GM21737 (cell line): Measurements from ENCODE around the gene DZIP3.
"Not testable (repeated sequence)": the region's sequence is repeated elsewhere in the genome, so short reads cannot be mapped to it uniquely, and the experiment has no call there.

Source experiments
- ATAC-seq: cut with Tn5 transposase; IDR thresholded peaks from one replicate; pipeline ENCODE4 v1.9.1; 2021; ENCODE audit warnings: mild to moderate bottlenecking, moderate library complexity; ENCODE audit not compliant: unreplicated experiment

DZIP3 gene

GRCh38 chr3:108595321-108595720 is 5.8 kb downstream of the DZIP3 start:
- ATAC-seq = no peak

- no peak for ATAC-seq
Observed at GRCh38 chr3:108598375-108598774, 8.9 kb downstream of the DZIP3 start.

- no peak for ATAC-seq
Observed at GRCh38 chr3:108599677-108600409, 10.3 kb downstream of the DZIP3 start.

GRCh38 chr3:108602249-108602934 is 12.9 kb downstream of the DZIP3 start:
- ATAC-seq = peak; percentile 61

- ATAC-seq = no peak
Observed at GRCh38 chr3:108602935-108603294, 13.4 kb downstream of the DZIP3 start.

GRCh38 chr3:108603691-108604090 is 14.2 kb downstream of the DZIP3 start:
- no peak for ATAC-seq

GRCh38 chr3:108605028-108605427 is 15.5 kb downstream of the DZIP3 start:
- no peak for ATAC-seq

GRCh38 chr3:108605491-108605890 is 16.0 kb downstream of the DZIP3 start:
- ATAC-seq = no peak

GRCh38 chr3:108608750-108609149 is 19.2 kb downstream of the DZIP3 start:
- no peak for ATAC-seq

GRCh38 chr3:108610651-108611050 is 21.1 kb downstream of the DZIP3 start:
- no peak for ATAC-seq

GRCh38 chr3:108616090-108616489 is 26.6 kb downstream of the DZIP3 start:
- ATAC-seq = not testable (repeated sequence)

- ATAC-seq = no peak
Observed at GRCh38 chr3:108620250-108620649, 30.7 kb downstream of the DZIP3 start.

- ATAC-seq = no peak
Observed at GRCh38 chr3:108623504-108623903, 34.0 kb downstream of the DZIP3 start.

GRCh38 chr3:108629974-108630373 is 40.5 kb downstream of the DZIP3 start:
- no peak for ATAC-seq

- no peak for ATAC-seq
Observed at GRCh38 chr3:108642526-108642925, 53.0 kb downstream of the DZIP3 start.

- ATAC-seq = no peak
Observed at GRCh38 chr3:108645364-108645763, 55.8 kb downstream of the DZIP3 start.

- ATAC-seq = not testable (repeated sequence)
Observed at GRCh38 chr3:108655664-108656063, 66.1 kb downstream of the DZIP3 start.

- ATAC-seq = no peak
Observed at GRCh38 chr3:108661699-108662098, 72.2 kb downstream of the DZIP3 start.

GRCh38 chr3:108662142-108662738 is 72.7 kb downstream of the DZIP3 start:
- ATAC-seq = no peak

GRCh38 chr3:108664266-108664665 is 74.7 kb downstream of the DZIP3 start:
- ATAC-seq = no peak

- no peak for ATAC-seq
Observed at GRCh38 chr3:108667312-108667711, 77.8 kb downstream of the DZIP3 start.

- no peak for ATAC-seq
Observed at GRCh38 chr3:108669208-108669607, 79.7 kb downstream of the DZIP3 start.
